HG03439 (cell line): ENCODE results near the gene GSS.

Source experiments
- ATAC-seq: cut with Tn5 transposase; IDR thresholded peaks from one replicate; pipeline ENCODE4 v1.9.1; 2021; ENCODE audit warnings: mild to moderate bottlenecking, moderate library complexity; ENCODE audit not compliant: unreplicated experiment

Gene GSS

DNA sequence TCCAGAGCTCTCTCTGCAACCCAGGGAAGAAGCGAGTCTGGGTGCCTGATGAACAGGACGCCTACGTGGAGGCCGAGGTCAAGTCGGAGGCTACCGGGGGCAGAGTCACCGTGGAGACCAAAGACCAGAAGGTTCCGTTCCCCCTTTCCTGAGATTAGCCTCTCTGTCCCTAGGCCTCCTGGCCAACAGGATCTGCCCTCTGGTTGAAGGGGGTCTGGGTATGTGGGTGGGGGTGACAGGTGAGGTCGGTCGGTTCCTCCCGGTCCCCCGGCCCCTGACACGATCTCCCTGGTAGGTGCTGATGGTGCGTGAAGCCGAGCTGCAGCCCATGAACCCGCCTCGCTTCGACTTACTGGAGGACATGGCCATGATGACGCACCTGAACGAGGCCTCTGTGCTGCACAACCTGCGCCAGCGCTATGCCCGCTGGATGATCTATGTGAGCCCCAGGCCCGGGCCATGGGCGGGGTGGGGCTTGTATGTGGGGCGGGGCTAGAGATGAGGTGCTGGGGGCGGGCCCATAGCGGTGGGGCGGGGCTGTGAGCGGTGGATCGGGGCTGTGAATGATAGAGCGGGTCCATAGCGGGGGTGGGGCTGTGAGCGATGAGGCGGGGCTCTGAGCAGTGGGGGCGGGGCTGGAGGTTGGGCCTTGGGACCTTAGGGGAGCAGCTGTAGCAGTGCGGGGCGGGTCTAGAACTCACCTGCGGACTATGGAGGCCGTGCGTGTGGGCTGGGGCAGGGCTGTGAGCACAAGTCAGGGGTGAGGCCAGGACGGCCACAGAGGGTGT lies 24.0 kb upstream of the GSS start:
- ATAC-seq = no peak

GRCh38 chr20:34978092-34978744 lies 22.6 kb upstream of the GSS start:
- no peak for ATAC-seq

- no peak for ATAC-seq
Measured at GRCh38 chr20:34977365-34978091, 21.9 kb upstream of the GSS start.

GRCh38 chr20:34976286-34976685 lies 20.7 kb upstream of the GSS start:
- no peak for ATAC-seq

- ATAC-seq = no peak
Measured at GRCh38 chr20:34974246-34974645, 18.6 kb upstream of the GSS start.

DNA sequence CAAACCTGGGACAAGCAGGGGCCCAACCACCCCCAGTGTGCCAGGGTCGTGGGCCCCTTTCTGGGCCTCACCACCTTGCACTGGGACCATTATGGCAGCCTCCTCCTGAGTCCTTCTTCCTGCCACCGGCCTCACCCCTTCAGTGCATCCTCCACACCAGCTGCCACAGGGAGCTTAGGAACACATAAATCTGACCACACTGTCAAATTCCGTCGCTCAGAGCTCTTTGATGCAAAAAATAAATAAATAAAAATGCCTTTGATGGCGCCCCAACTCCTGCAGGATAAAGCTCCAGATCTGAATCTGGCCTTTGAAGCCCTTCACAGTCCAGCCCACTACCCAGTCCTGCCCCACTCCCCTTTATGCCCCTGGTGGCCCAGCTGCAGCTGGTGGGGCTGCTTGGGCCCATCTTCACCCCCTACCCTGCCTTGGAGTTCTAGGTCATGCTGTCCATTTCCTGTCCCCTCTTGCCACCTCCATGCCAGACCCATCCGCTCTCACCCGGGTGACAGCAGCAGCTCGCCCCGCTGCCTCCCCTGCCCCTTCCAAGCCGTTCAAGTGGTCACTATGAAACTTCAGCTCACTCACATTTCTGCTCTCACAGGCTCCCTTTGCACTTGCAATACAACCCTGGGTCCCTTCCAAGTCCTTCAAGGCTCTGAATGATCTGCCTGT lies 16.1 kb upstream of the GSS start:
- ATAC-seq = no peak

- ATAC-seq = no peak
Measured at GRCh38 chr20:34970846-34971560, 15.4 kb upstream of the GSS start.

GRCh38 chr20:34970193-34970840 lies 14.7 kb upstream of the GSS start:
- no peak for ATAC-seq

- no peak for ATAC-seq
Measured at GRCh38 chr20:34968042-34968775, 12.6 kb upstream of the GSS start.

DNA sequence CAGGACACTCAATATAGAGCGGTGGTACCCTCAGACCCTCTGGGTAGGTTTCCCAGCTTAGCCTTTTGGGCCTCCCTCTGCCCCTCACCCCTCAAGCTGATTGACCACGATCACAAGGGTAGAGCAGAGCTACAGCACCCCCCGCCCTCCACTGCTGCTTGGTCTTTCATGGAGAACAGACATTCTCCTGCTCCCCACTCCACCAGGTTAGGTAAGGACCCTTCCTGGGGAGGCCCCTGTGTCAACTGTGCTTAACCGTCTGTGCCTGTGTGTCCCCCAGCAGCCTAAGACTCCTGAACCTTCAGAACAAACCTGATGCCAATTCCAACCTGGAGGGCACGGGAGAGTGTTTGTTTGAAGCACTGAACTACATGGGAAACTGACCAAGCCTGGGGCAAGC lies 11.8 kb upstream of the GSS start:
- ATAC-seq = no peak

DNA sequence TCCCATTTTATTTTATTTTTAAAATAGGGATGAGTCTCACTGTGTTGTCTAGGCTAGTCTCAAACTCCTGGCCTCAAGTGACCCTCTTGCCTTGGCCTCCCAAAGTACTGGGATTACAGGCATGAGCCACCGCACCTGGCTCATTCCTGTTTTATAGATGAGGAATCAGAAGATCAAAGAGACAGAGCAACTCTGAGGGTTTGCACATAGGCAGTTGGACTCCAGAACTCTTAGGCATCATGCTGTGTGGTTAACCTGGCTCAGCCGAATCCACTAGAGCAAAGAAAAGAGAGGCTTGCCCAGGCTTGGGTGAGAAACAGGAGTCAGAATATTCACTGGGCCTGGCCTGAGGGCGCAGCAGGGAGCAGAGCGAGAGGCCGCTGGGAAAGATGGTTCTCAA lies 9.4 kb upstream of the GSS start:
- no peak for ATAC-seq

GRCh38 chr20:34964486-34964885 lies 8.9 kb upstream of the GSS start:
- ATAC-seq = no peak

DNA sequence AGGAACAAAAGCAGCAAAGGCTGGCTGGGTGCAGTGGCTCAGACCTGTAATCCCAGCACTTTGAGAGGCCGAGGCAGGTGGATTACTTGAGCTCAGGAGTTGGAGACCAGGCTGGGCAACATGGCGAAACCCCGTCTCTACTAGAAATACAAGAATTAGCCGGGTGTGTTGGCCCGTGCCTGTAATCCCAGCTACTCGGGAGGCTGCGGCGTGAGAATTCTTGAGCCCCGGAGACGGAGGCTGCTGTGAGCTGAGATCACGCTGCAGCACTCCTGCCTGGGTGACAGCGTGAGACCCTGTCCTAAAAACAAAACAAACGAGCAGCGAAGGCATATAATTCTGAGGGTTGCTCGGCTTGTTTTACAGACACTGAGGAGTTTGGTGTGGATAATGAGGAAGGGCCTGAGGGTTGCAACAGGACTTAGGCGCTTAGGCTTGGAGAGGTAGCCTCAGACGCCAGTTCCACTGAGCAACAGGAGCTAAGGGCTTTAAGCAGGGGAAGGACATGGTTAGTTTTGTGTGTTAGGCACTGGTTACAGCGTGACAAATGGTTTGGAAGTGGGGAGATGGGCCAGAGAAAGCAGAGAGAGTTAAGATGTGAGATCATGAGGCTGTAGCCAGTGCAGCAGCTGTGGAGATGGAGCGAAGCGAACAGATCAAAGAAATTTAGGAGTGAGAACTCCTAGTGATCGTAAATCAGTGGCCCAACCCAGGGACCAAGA lies 1.3 kb upstream of the GSS start:
- no peak for ATAC-seq

DNA sequence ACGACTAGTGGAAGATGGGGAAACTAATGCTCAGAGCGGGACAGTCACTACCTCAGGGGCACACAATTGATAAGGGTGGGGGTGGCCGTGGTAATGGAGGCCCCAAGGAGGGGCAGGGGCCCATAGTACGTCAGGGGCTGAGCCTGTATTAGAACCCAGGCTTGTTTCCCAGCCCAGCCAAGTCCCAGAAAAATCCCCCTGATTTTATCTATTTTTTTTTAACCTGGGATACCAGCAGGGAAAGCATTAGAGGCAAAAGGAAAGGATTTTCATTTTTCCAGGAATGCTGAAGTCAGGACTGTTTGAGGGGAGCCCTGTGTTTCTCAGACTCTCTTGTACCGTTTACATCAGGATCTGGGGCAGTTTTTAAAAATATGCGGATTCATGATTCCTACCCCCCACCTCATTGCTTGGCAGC lies 444 bp upstream of the GSS start:
- no peak for ATAC-seq

DNA sequence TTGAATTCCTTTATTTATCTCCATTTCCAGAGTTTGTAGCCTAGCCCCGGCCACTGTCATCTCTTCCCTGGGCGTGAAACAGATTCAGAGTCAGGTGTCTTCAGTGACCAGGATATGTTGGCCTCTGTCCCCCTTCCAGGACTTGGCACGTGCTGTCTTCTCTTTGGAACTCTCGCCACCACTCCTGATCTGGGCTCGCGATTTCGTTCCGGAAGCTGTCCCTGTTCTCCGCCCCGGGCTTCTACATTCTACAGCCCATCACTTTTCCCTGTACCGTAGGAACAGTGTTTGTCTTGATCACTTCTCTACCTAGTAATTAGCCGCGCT lies 739 bp downstream of the GSS start:
- no peak for ATAC-seq

DNA sequence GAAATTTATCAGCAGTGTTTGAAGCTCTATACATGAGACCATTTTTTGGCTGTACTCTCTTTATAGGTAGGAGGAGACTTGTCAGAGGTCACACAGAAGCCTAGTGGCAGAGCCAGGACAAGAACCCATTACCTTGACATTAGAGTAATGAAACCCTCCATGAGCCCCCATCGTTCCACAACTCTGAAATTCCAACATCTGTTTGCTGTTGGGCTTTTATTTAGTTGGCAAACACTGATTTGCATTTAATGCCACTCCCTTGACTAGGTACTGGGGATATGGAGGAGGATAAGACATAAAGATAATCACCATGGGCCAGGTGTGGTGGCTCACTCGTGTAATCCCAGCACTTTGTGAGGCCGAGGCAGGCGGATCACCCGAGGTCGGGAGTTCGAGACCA lies 1.6 kb downstream of the GSS start:
- ATAC-seq = no peak

DNA sequence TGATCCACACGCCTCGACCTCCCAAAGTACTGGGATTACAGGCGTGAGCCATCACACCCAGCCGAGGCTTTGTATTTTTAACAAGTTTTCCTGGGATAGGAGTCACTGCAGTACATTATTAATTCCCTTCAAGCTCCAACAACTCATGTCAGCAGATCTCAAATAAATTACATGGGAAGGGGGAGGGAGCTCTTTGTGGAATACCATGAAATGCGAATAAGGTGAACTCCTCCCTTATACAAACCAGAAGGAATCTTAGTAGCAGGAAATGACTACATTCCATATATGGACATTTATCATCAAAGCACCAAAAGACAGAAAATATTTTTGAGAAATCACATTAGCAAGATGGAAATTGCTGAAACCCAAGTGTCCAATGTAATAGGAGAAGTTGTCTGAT lies 2.9 kb downstream of the GSS start:
- ATAC-seq = no peak

DNA sequence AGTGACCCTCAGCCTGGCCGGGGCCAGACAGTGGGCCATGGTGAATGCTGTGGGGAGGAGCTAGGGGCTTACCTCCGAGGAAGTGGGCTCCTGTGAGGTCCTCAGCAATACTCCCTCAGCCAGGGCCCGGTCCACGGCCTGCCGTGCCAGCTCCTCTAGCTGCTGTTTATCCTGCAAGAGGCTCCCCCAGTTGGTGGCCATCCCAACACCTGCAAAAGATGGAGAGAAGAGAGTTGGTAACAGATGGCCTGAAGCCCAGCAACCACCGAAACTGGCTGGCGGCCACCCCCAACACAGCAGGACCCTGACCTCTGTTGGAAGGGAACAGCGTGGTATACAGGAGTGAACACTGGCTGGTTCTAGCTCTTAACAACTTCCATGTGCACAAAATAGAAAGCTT lies 4.0 kb downstream of the GSS start:
- no peak for ATAC-seq

- no peak for ATAC-seq
Measured at GRCh38 chr20:34951252-34951651, 4.4 kb downstream of the GSS start.
